Osteoblast (primary cell): ENCODE measurements around the gene GCNT2. TPM values are rescaled to one million over a fixed set of nuclear protein-coding genes. Genes with fewer than 3 reads are reported as not detected.

Experiments used
- DNase-seq: peaks from one replicate; pipeline ENCODE4 v3.0.0; 2011; ENCODE audit warnings: low spot score, mixed read lengths; ENCODE audit not compliant: insufficient read length; ENCODE audit errors: missing footprints
- H2AFZ ChIP-seq: 2 replicates; pipeline ENCODE4 v1.6.0; 2011; ENCODE audit warnings: mild to moderate bottlenecking, low read length
- H3K27ac ChIP-seq: 2 replicates; pipeline ENCODE4 v1.5.1; 2011; ENCODE audit warnings: mild to moderate bottlenecking, low read depth, low read length, moderate library complexity
- H3K27me3 ChIP-seq: 2 replicates; pipeline ENCODE4 v1.6.0; 2012; ENCODE audit warnings: mild to moderate bottlenecking, control low read depth, inconsistent platforms, low read length, moderate library complexity; ENCODE audit not compliant: insufficient read depth
- H3K36me3 ChIP-seq: 2 replicates; pipeline ENCODE4 v1.5.1; 2011; ENCODE audit warnings: mild to moderate bottlenecking, low read length, control low read depth, moderate library complexity; ENCODE audit not compliant: insufficient read depth
- H3K4me1 ChIP-seq: 2 replicates; pipeline ENCODE4 v1.5.1; 2011; ENCODE audit warnings: mild to moderate bottlenecking, low read length, control low read depth, moderate library complexity; ENCODE audit not compliant: insufficient read depth
- H3K4me2 ChIP-seq: 2 replicates; pipeline ENCODE4 v1.6.0; 2011; ENCODE audit warnings: mild to moderate bottlenecking, low read length; ENCODE audit not compliant: insufficient read depth
- H3K4me3 ChIP-seq: fragments of 200-600 bp; sonication (generic); 3 replicates; pipeline ENCODE4 v1.5.1; 2012; ENCODE audit warnings: mild to moderate bottlenecking, low read length, inconsistent platforms; ENCODE audit not compliant: insufficient read depth
- H3K79me2 ChIP-seq: 2 replicates; pipeline ENCODE4 v1.6.0; 2012; ENCODE audit warnings: mild to moderate bottlenecking, low read length, control low read depth, inconsistent platforms; ENCODE audit not compliant: insufficient read depth
- H3K9me3 ChIP-seq: 2 replicates; pipeline ENCODE4 v1.5.1; 2011; ENCODE audit warnings: low read depth, low read length, control low read depth
- H4K20me1 ChIP-seq: 2 replicates; pipeline ENCODE4 v1.6.0; 2012; ENCODE audit warnings: mild to moderate bottlenecking, low read length, control low read depth; ENCODE audit not compliant: insufficient read depth
- CTCF ChIP-seq: IDR thresholded peaks from 2 replicates; pipeline ENCODE4 v1.5.1; 2011; ENCODE audit warnings: mild to moderate bottlenecking, low read depth, low read length, moderate library complexity; ENCODE audit errors: extremely low read depth
- total RNA-seq: library from RNA; depleted of rRNA; stranded (reverse); fragments of >200 nt; gene quantifications from 2 replicates; pipeline ENCODE4 v1.2.3, GENCODE V29; 2012

GCNT2 gene
- total RNA-seq, 1 donor, result 0.72 TPM

GRCh38 chr6:10582774-10583508 is 61.8 kb downstream of the GCNT2 start:
- Histone ChIP-seq H3K4me3 (no peak overlapping the region), H3K36me3 (no peaks in the 10 kb centered on the region), H2AFZ (no peak overlapping the region), H3K27me3 (peaks cover 7% of the 10 kb centered on the region), H3K79me2 (no peaks in the 10 kb centered on the region), H3K27ac (no peak overlapping the region), H3K4me2 (no peak overlapping the region), H3K4me1 (no peaks in the 10 kb centered on the region), H3K9me3 (no peaks in the 10 kb centered on the region), H4K20me1 (no peaks in the 10 kb centered on the region)
- no peak for DNase-seq
- TF ChIP-seq CTCF, result no peak

- no peak for DNase-seq
- Histone ChIP-seq H3K4me3 (no peak overlapping the region), H4K20me1 (no peaks in the 10 kb centered on the region), H3K27ac (no peak overlapping the region), H3K4me2 (no peak overlapping the region), H3K36me3 (no peaks in the 10 kb centered on the region), H3K9me3 (no peaks in the 10 kb centered on the region), H3K4me1 (no peaks in the 10 kb centered on the region), H3K79me2 (no peaks in the 10 kb centered on the region), H3K27me3 (peaks cover 7% of the 10 kb centered on the region), H2AFZ (no peak overlapping the region)
- TF ChIP-seq CTCF, result no peak
Measured at GRCh38 chr6:10583509-10583901, 62.4 kb downstream of the GCNT2 start.

GRCh38 chr6:10584607-10585006 is 63.5 kb downstream of the GCNT2 start:
- no peak for DNase-seq
- no peaks in the 10 kb centered on the region for H3K4me1 ChIP-seq
- H3K27ac ChIP-seq, result no peak overlapping the region
- no peak for TF ChIP-seq CTCF
- H4K20me1 ChIP-seq, result no peaks in the 10 kb centered on the region
- H2AFZ ChIP-seq, result no peak overlapping the region
- H3K27me3 ChIP-seq, result peaks cover 7% of the 10 kb centered on the region
- H3K79me2 ChIP-seq, result no peaks in the 10 kb centered on the region
- H3K36me3 ChIP-seq, result no peaks in the 10 kb centered on the region
- H3K4me3 ChIP-seq, result no peak overlapping the region
- no peak overlapping the region for H3K4me2 ChIP-seq
- H3K9me3 ChIP-seq, result no peaks in the 10 kb centered on the region

GRCh38 chr6:10585209-10585845 is 64.2 kb downstream of the GCNT2 start:
- Histone ChIP-seq H3K4me2 (no peak overlapping the region), H3K4me1 (no peaks in the 10 kb centered on the region), H3K36me3 (no peaks in the 10 kb centered on the region), H3K4me3 (no peak overlapping the region), H2AFZ (no peak overlapping the region), H3K27me3 (peaks cover 7% of the 10 kb centered on the region), H3K27ac (no peak overlapping the region), H4K20me1 (no peaks in the 10 kb centered on the region), H3K79me2 (no peaks in the 10 kb centered on the region), H3K9me3 (no peaks in the 10 kb centered on the region)
- TF ChIP-seq CTCF, result no peak
- no peak for DNase-seq
